ENCODE data around the gene UGT1A10. TPM values are rescaled to one million over a fixed set of nuclear protein-coding genes. Genes with fewer than 3 reads are reported as not detected.

Gene UGT1A10
- total and polyA plus RNA-seq, 10 of the 15 experiments (the other 5 are each of a cell fraction or from before 2014, with no cell fraction given), result not detected

DNA sequence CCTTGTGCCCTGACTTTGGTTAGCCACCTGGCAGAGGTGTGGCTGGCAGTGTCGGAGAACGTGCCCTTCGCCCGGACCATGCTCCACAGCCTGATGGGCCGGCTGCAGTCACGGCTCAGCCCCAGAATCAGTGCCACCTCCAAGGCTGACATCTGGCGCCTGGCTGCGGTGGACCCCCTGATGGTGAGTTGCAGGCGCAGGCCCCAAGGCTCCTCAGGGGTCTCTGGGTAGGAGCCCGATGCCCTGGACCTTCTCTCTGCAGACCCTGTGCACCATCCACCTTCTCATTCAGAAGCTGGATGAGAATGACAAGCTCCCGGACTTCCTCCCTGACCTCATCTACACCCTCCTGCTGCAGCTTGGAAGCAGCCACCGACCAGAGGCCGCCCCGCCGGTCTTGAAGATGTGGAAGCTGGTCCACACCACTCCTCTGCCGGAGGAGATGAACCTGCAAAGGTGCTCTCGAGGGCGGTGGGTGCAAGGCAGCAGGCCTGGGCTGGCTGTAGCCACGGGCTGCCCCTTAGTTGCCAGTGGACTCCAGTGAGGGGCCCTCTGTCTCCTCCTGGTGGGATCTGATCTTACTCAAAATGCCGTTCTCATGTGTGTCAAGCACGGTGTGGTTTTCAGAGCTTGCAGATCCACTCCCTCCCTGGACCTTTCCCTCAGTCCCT lies 186.0 kb downstream of the UGT1A10 start:
- BruUV-seq (replicated peaks), result no TSS peak

More for the DNA sequence above, 186.0 kb downstream of the UGT1A10 start:
- in situ Hi-C loops (cut with MboI) (no loop called here), intact Hi-C loops (cut with micrococcal nuclease; ENCODE audit: unreplicated experiment) (no loop called here)
- H3K4me1 ChIP-seq (ENCODE audit: control insufficient read depth, insufficient read depth, low read length), result no peaks in the 10 kb centered on the region
- no peak for TF ChIP-seq HDAC2 (IDR thresholded peaks at IDR 0.05)
- no peak for TF ChIP-seq NFYA (IDR thresholded peaks at IDR 0.05; ENCODE audit: borderline replicate concordance, low read depth, low read length)
- no peak for TF ChIP-seq CREB1 (IDR thresholded peaks at IDR 0.05; ENCODE audit: low read depth)
- no peak for TF ChIP-seq HCFC1 (IDR thresholded peaks at IDR 0.05; ENCODE audit: low read length)
- no peak for TF ChIP-seq SUZ12 (IDR thresholded peaks at IDR 0.05; ENCODE audit: unreplicated experiment)
- TF ChIP-seq JUND (IDR thresholded peaks at IDR 0.05; ENCODE audit: low read depth, low read length), result no peak
- no peak for TF ChIP-seq STAT3 (IDR thresholded peaks at IDR 0.05; ENCODE audit: low read depth, low read length)
- TF ChIP-seq RUNX3 (IDR thresholded peaks at IDR 0.05; ENCODE audit: low read length), result no peak
- TF ChIP-seq CHD1 (IDR thresholded peaks at IDR 0.05; ENCODE audit: low read depth, low read length), result no peak
- TF ChIP-seq, protein P1, sequence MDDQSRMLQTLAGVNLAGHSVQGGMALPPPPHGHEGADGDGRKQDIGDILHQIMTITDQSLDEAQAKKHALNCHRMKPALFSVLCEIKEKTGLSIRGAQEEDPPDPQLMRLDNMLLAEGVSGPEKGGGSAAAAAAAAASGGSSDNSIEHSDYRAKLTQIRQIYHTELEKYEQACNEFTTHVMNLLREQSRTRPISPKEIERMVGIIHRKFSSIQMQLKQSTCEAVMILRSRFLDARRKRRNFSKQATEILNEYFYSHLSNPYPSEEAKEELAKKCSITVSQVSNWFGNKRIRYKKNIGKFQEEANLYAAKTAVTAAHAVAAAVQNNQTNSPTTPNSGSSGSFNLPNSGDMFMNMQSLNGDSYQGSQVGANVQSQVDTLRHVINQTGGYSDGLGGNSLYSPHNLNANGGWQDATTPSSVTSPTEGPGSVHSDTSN (IDR thresholded peaks at IDR 0.05; ENCODE audit: insufficient replicate concordance, low read depth, low read length), result no peak
- TF ChIP-seq SP1 (IDR thresholded peaks at IDR 0.05; ENCODE audit: low read depth, low read length), result no peak
- no peak for TF ChIP-seq IKZF1 (conservative IDR thresholded peaks at IDR 0.05)
- TF ChIP-seq RB1 (IDR thresholded peaks at IDR 0.05; ENCODE audit: borderline replicate concordance), result no peak
- TF ChIP-seq BMI1 (IDR thresholded peaks at IDR 0.05; ENCODE audit: borderline replicate concordance), result no peak
- TF ChIP-seq CREM (IDR thresholded peaks at IDR 0.05; ENCODE audit: low read depth), result no peak
- no peak for TF ChIP-seq GATAD2B (conservative IDR thresholded peaks at IDR 0.05; ENCODE audit: low read depth)
- no peak for TF ChIP-seq ATF7 (IDR thresholded peaks at IDR 0.05; ENCODE audit: low read depth)
- no peak for TF ChIP-seq BRCA1 (IDR thresholded peaks at IDR 0.05; ENCODE audit: low read depth, low read length)
- no peak for TF ChIP-seq MYB (IDR thresholded peaks at IDR 0.05; ENCODE audit: borderline replicate concordance, low read depth, low read length)
- TF ChIP-seq HDAC6 (IDR thresholded peaks at IDR 0.05; ENCODE audit: unreplicated experiment), result no peak
- ChIA-PET POLR2A (no interaction called here), SMC1A (ENCODE audit: uncharacterized antibody, unreplicated experiment) (no interaction called here), RAD21 (ENCODE audit: unreplicated experiment) (no interaction called here), CTCF (no interaction called here)
- H2AFZ ChIP-seq (ENCODE audit: control insufficient read depth, low read depth, low read length), result no peak overlapping the region
- WGBS (ENCODE audit: insufficient coverage, insufficient replicate concordance, low lambda C conversion rate, missing lambda C conversion rate), result 60% methylated on average over 21 of the region's 21 CpGs
- no peak overlapping the region for H3K4me3 ChIP-seq
- FAIRE-seq (no peak), DNase-seq (ENCODE audit: low read depth, low spot score) (no peak), ATAC-seq (no peak)
- H3K4me2 ChIP-seq (ENCODE audit: control insufficient read depth, insufficient read depth), result no peak overlapping the region
- no peaks in the 10 kb centered on the region for H3K9me3 ChIP-seq (replicated peaks; ENCODE audit: control insufficient read depth, insufficient read depth, low read length)
- no peak overlapping the region for H3K9ac ChIP-seq (ENCODE audit: control insufficient read depth, insufficient read depth, low read length)
- H3K36me3 ChIP-seq (ENCODE audit: control insufficient read depth in 2 of 2, insufficient read depth in 2 of 2, low read length in 1 of 2), result no peaks in the 10 kb centered on the region
- no peaks in the 10 kb centered on the region; a peak in 3 of 4 replicates for H3K27me3 ChIP-seq (replicated peaks in 1 of 2; ENCODE audit: control insufficient read depth in 2 of 2, insufficient read depth in 2 of 2, low read length in 1 of 2)
- H4K20me1 ChIP-seq (ENCODE audit: control insufficient read depth, insufficient read depth), result no peaks in the 10 kb centered on the region
- H3K27ac ChIP-seq (ENCODE audit: control insufficient read depth, insufficient read depth), result no peak overlapping the region
- no peaks in the 10 kb centered on the region for H3K79me2 ChIP-seq (ENCODE audit: control insufficient read depth, insufficient read depth, low read length)

Measured in GM12878 (cell line).